CD8-positive, alpha-beta memory T cell (primary cell): ENCODE measurements around the gene P2RX5. TPM values are rescaled to one million over a fixed set of nuclear protein-coding genes. Genes with fewer than 3 reads are reported as not detected.
A peak's percentile ranks its signal among the peaks of the same experiment; 100 is the strongest.

ENCODE experiments used
- CTCF ChIA-PET: fragments of 350-600 bp; sonication (Branson Sonifier 250); formaldehyde crosslinking; loops from one replicate; lab custom pipeline; 2021; ENCODE audit warnings: antibody characterized with exemption; lab: Charles Lee
- POLR2A ChIA-PET: fragments of 350-600 bp; sonication (Branson Sonifier 250); formaldehyde crosslinking; loops from one replicate; lab custom pipeline; 2021; ENCODE audit warnings: antibody characterized with exemption; lab: Charles Lee
- DNase-seq, 5 donors: peaks; one replicate each; pipeline versions ENCODE4 v3.0.0 to v3.0.0-alpha.2; 2020 to 2022; ENCODE audit warnings: mixed read lengths in 1 of 5
- H3K27ac ChIP-seq: one replicate; pipeline ENCODE4 v1.7.0; 2013; ENCODE audit warnings: low read depth, mild to moderate bottlenecking, low read length, moderate library complexity
- H3K27me3 ChIP-seq: 2 replicates; pipeline ENCODE4 v1.7.0; 2013; ENCODE audit warnings: low read length, mild to moderate bottlenecking; ENCODE audit not compliant: insufficient read depth, poor library complexity, severe bottlenecking
- H3K36me3 ChIP-seq: 2 replicates; pipeline ENCODE4 v1.7.0; 2013; ENCODE audit warnings: mild to moderate bottlenecking, low read length, moderate library complexity; ENCODE audit not compliant: insufficient read depth
- H3K4me1 ChIP-seq: 2 replicates; pipeline ENCODE4 v1.7.0; 2013; ENCODE audit warnings: mild to moderate bottlenecking, low read length, moderate library complexity; ENCODE audit not compliant: insufficient read depth
- H3K4me3 ChIP-seq: 2 replicates; pipeline ENCODE4 v1.7.0; 2013; ENCODE audit warnings: mild to moderate bottlenecking, low read length
- H3K9me3 ChIP-seq: 2 replicates; pipeline ENCODE4 v1.7.0; 2013; ENCODE audit warnings: mild to moderate bottlenecking, low read length
- H3K27ac Mint-ChIP-seq, 8 donors: one replicate each; pipeline ENCODE4 v1.8.0; 2020 to 2021; ENCODE audit warnings: mixed read lengths in 8 of 8, mild to moderate bottlenecking in 6 of 8, inconsistent platforms in 3 of 8, moderate library complexity in 3 of 8
- H3K27me3 Mint-ChIP-seq, 2 donors: one replicate each; pipeline ENCODE4 v1.8.0; 2020 to 2021; ENCODE audit warnings: mixed read lengths in 2 of 2, mild to moderate bottlenecking in 1 of 2, moderate library complexity in 1 of 2
- H3K36me3 Mint-ChIP-seq, 3 donors: one replicate each; pipeline ENCODE4 v1.8.0; 2020 to 2021; ENCODE audit warnings: mixed read lengths in 3 of 3, inconsistent platforms in 1 of 3, mild to moderate bottlenecking in 1 of 3
- H3K4me1 Mint-ChIP-seq, 3 donors: one replicate each; pipeline ENCODE4 v1.8.0; 2020 to 2021; ENCODE audit warnings: mixed read lengths in 3 of 3, inconsistent platforms in 1 of 3, mild to moderate bottlenecking in 1 of 3
- H3K4me3 Mint-ChIP-seq, 7 donors: one replicate each; pipeline ENCODE4 v1.8.0; 2020 to 2021; ENCODE audit warnings: mixed read lengths in 7 of 7, mild to moderate bottlenecking in 6 of 7, moderate library complexity in 4 of 7, inconsistent platforms in 2 of 7
- H3K9me3 Mint-ChIP-seq, 5 donors: one replicate each; pipeline ENCODE4 v1.8.0; 2020 to 2022; ENCODE audit warnings: mixed read lengths in 5 of 5, mild to moderate bottlenecking in 3 of 5, moderate library complexity in 2 of 5, inconsistent platforms in 1 of 5
- polyA plus RNA-seq: library from polyadenylated mRNA; unstranded; fragments of 300-500 nt; fragmentation: Illumina TruSeq; gene quantifications from one replicate; pipeline ENCODE4 v1.2.3, GENCODE V29; 2021
- total RNA-seq, 2 experiments: library from RNA; stranded (reverse); gene quantifications; one replicate each; pipeline ENCODE4 v1.2.3, GENCODE V29; 2021

Gene P2RX5
- total and polyA plus RNA-seq, 3 experiments from 2014 or later, result 9.8 to 37.4 (median 12.0) TPM

GRCh38 chr17:3690094-3690715 lies 5.8 kb downstream of the P2RX5 start:
- DNase-seq, result peak in 1 of 5 donors; percentile 39
- Mint-ChIP-seq H3K36me3 (peaks cover 0 to 24% (median 6%) of the 10 kb centered on the region in 3 donors), H3K4me1 (peaks cover 17 to 24% (median 20%) of the 10 kb centered on the region in 3 donors), H3K27ac (no peak overlapping the region), H3K4me3 (no peak overlapping the region), H3K9me3 (no peaks in the 10 kb centered on the region), H3K27me3 (no peaks in the 10 kb centered on the region)
- CTCF ChIA-PET, result no interaction called here
- Histone ChIP-seq H3K9me3 (no peaks in the 10 kb centered on the region), H3K27ac (no peak overlapping the region), H3K27me3 (no peaks in the 10 kb centered on the region), H3K36me3 (no peaks in the 10 kb centered on the region), H3K4me3 (no peak overlapping the region), H3K4me1 (peaks cover 11% of the 10 kb centered on the region)
- POLR2A ChIA-PET, result no interaction called here

- Mint-ChIP-seq H3K27me3 (no peaks in the 10 kb centered on the region), H3K9me3 (no peaks in the 10 kb centered on the region), H3K4me3 (peak overlapping the region in 1 of 7 donors; percentile 48), H3K4me1 (peaks cover 13 to 20% (median 13%) of the 10 kb centered on the region in 3 donors), H3K27ac (peak overlapping the region in 2 of 8 donors; percentile 24 to 26), H3K36me3 (peaks cover 0 to 24% (median 6%) of the 10 kb centered on the region in 3 donors)
- Histone ChIP-seq H3K4me3 (no peak overlapping the region), H3K36me3 (no peaks in the 10 kb centered on the region), H3K9me3 (no peaks in the 10 kb centered on the region), H3K4me1 (peaks cover 4% of the 10 kb centered on the region), H3K27me3 (no peaks in the 10 kb centered on the region), H3K27ac (no peak overlapping the region)
- DNase-seq, result peak in 1 of 5 donors; percentile 44
- ChIA-PET CTCF (no interaction called here), POLR2A (no interaction called here)
Measured at GRCh38 chr17:3689262-3690093, 6.5 kb downstream of the P2RX5 start.

GRCh38 chr17:3688852-3689261 lies 7.1 kb downstream of the P2RX5 start:
- POLR2A ChIA-PET, result no interaction called here
- Histone ChIP-seq H3K36me3 (no peaks in the 10 kb centered on the region), H3K4me1 (no peaks in the 10 kb centered on the region), H3K9me3 (no peaks in the 10 kb centered on the region), H3K4me3 (no peak overlapping the region), H3K27me3 (no peaks in the 10 kb centered on the region), H3K27ac (no peak overlapping the region)
- Mint-ChIP-seq H3K27me3 (no peaks in the 10 kb centered on the region), H3K36me3 (peaks cover 0 to 24% (median 6%) of the 10 kb centered on the region in 3 donors), H3K9me3 (no peaks in the 10 kb centered on the region), H3K4me3 (no peak overlapping the region), H3K27ac (no peak overlapping the region), H3K4me1 (peaks cover 7 to 14% (median 7%) of the 10 kb centered on the region in 3 donors)
- CTCF ChIA-PET, result no interaction called here
- DNase-seq, result no peak

GRCh38 chr17:3688027-3688553 lies 7.9 kb downstream of the P2RX5 start:
- no peak for DNase-seq
- H3K9me3 Mint-ChIP-seq, result no peaks in the 10 kb centered on the region
- no peak overlapping the region for H3K4me3 ChIP-seq
- no peak overlapping the region for H3K4me3 Mint-ChIP-seq
- no peak overlapping the region for H3K27ac ChIP-seq
- H3K27me3 Mint-ChIP-seq, result no peaks in the 10 kb centered on the region
- H3K27me3 ChIP-seq, result no peaks in the 10 kb centered on the region
- CTCF ChIA-PET, result no interaction called here
- POLR2A ChIA-PET, result no interaction called here
- peak overlapping the region in 1 of 8 donors; percentile 81 for H3K27ac Mint-ChIP-seq
- H3K36me3 Mint-ChIP-seq, result peaks cover 0 to 25% (median 6%) of the 10 kb centered on the region in 3 donors
- peaks cover 3% of the 10 kb centered on the region for H3K4me1 ChIP-seq
- no peaks in the 10 kb centered on the region for H3K36me3 ChIP-seq
- H3K9me3 ChIP-seq, result no peaks in the 10 kb centered on the region
- H3K4me1 Mint-ChIP-seq, result peaks cover 5 to 12% (median 5%) of the 10 kb centered on the region in 3 donors

GRCh38 chr17:3685174-3685573 lies 10.8 kb downstream of the P2RX5 start:
- Histone ChIP-seq H3K9me3 (no peaks in the 10 kb centered on the region), H3K4me3 (no peak overlapping the region), H3K27me3 (no peaks in the 10 kb centered on the region), H3K4me1 (peaks cover 6% of the 10 kb centered on the region), H3K36me3 (no peaks in the 10 kb centered on the region), H3K27ac (no peak overlapping the region)
- Mint-ChIP-seq H3K27ac (no peak overlapping the region), H3K36me3 (peaks cover 0 to 15% (median 3%) of the 10 kb centered on the region in 3 donors), H3K27me3 (no peaks in the 10 kb centered on the region), H3K4me1 (peaks cover 10 to 14% (median 11%) of the 10 kb centered on the region in 3 donors), H3K9me3 (no peaks in the 10 kb centered on the region), H3K4me3 (no peak overlapping the region)
- DNase-seq, result no peak
- CTCF ChIA-PET, result no interaction called here
- POLR2A ChIA-PET, result no interaction called here

- ChIA-PET CTCF (interaction anchor here (0.6 to 2.7 kb wide), 23 partner anchors 9 to 163 kb away, joined by 3 to 23 read pairs (median 4); partner anchors contain the start of genes EMC6, HASPIN, NCBP3 and P2RX5), POLR2A (interaction anchor here (1.1 kb wide), 1 partner anchor 105 kb away, joined by 3 read pairs; no protein-coding TSS in a partner anchor)
- Histone ChIP-seq H3K4me1 (peaks cover 6% of the 10 kb centered on the region), H3K27ac (no peak overlapping the region), H3K9me3 (no peaks in the 10 kb centered on the region), H3K36me3 (no peaks in the 10 kb centered on the region), H3K27me3 (no peaks in the 10 kb centered on the region), H3K4me3 (no peak overlapping the region)
- H3K27ac Mint-ChIP-seq, result peak overlapping the region in 6 of 8 donors; percentile 1 to 79 (median 70)
- H3K36me3 Mint-ChIP-seq, result peaks cover 0 to 10% (median 0%) of the 10 kb centered on the region in 3 donors
- H3K9me3 Mint-ChIP-seq, result no peaks in the 10 kb centered on the region
- H3K27me3 Mint-ChIP-seq, result no peaks in the 10 kb centered on the region
- H3K4me3 Mint-ChIP-seq, result peak overlapping the region in 2 of 7 donors; percentile 26 to 27
- H3K4me1 Mint-ChIP-seq, result peaks cover 7 to 14% (median 10%) of the 10 kb centered on the region in 3 donors
- DNase-seq, result peak in 4 of 5 donors; percentile 42 to 74 (median 54)
Measured at GRCh38 chr17:3683054-3683511, 12.9 kb downstream of the P2RX5 start.

- no peak overlapping the region for H3K4me3 ChIP-seq
- H3K27ac ChIP-seq, result no peak overlapping the region
- DNase-seq, result no peak
- H3K4me1 ChIP-seq, result peaks cover 6% of the 10 kb centered on the region
- Mint-ChIP-seq H3K27me3 (no peaks in the 10 kb centered on the region), H3K27ac (no peak overlapping the region), H3K36me3 (peaks cover 0 to 19% (median 4%) of the 10 kb centered on the region in 3 donors), H3K9me3 (no peaks in the 10 kb centered on the region), H3K4me3 (no peak overlapping the region), H3K4me1 (peaks cover 7 to 14% (median 10%) of the 10 kb centered on the region in 3 donors)
- no peaks in the 10 kb centered on the region for H3K36me3 ChIP-seq
- H3K9me3 ChIP-seq, result no peaks in the 10 kb centered on the region
- POLR2A ChIA-PET, result interaction anchor here (1.1 kb wide), 1 partner anchor 106 kb away, joined by 3 read pairs; no protein-coding TSS in a partner anchor
- H3K27me3 ChIP-seq, result no peaks in the 10 kb centered on the region
- CTCF ChIA-PET, result interaction anchor here (0.7 to 2.7 kb wide), 12 partner anchors 8 to 164 kb away, joined by 3 to 23 read pairs (median 5); partner anchors contain the start of genes EMC6, HASPIN, NCBP3 and P2RX5
Measured at GRCh38 chr17:3682033-3682432, 13.9 kb downstream of the P2RX5 start.
